ENCODE data around the gene SLC35A3.

GRCh38 chr1:100076319-100076718 lies 106.5 kb downstream of the SLC35A3 start:
- TF ChIP-seq CTCF (conservative IDR thresholded peaks at IDR 0.05 in 1 of 2, IDR thresholded peaks at IDR 0.05 in 1 of 2; ENCODE audit: low read depth in 1 of 2, low read length in 2 of 2) (no peak), EZH2 (IDR thresholded peaks at IDR 0.05; ENCODE audit: low read length, missing control alignments) (no peak)
